CD14-positive monocyte (primary cell): ENCODE data around the gene STXBP5. TPM values are rescaled to one million over a fixed set of nuclear protein-coding genes. Genes with fewer than 3 reads are reported as not detected.

Experiments
- DNase-seq, 3 donors: peaks; one replicate each; pipeline ENCODE4 v3.0.0-alpha.2; 2011 to 2022
- H2AFZ ChIP-seq: 2 replicates; pipeline ENCODE4 v1.6.0; 2012; ENCODE audit warnings: mild to moderate bottlenecking, low read depth, low read length, inconsistent platforms; ENCODE audit not compliant: insufficient read depth, poor library complexity, severe bottlenecking
- H3K27ac ChIP-seq, 2 donors: 1 replicate in 1 of 2; 2 replicates in 1 of 2; pipeline ENCODE4 v1.5.1; 2012 to 2013; ENCODE audit warnings: low read length in 2 of 2, control low read depth in 1 of 2, inconsistent platforms in 1 of 2, low read depth in 1 of 2, mild to moderate bottlenecking in 1 of 2
- H3K27me3 ChIP-seq, 2 donors: one replicate each; pipeline versions ENCODE4 v1.6.0 to v1.6.1; 2011 to 2013; ENCODE audit warnings: low read length in 2 of 2; ENCODE audit not compliant: control insufficient read depth in 2 of 2, insufficient read depth in 2 of 2
- H3K36me3 ChIP-seq, 2 donors: replicated peaks in 1 of 2; 1 replicate in 1 of 2; 2 replicates in 1 of 2; pipeline versions ENCODE4 v1.5.1 to v1.6.1; 2012 to 2013; ENCODE audit warnings: low read length in 2 of 2, control low read depth in 1 of 2, inconsistent platforms in 1 of 2, mild to moderate bottlenecking in 1 of 2; ENCODE audit not compliant: insufficient read depth in 2 of 2, control insufficient read depth in 1 of 2
- H3K4me1 ChIP-seq, 2 donors: 1 replicate in 1 of 2; 2 replicates in 1 of 2; pipeline versions ENCODE4 v1.5.1 to v1.6.1; 2012 to 2013; ENCODE audit warnings: low read length in 2 of 2, control low read depth in 1 of 2, inconsistent platforms in 1 of 2, mild to moderate bottlenecking in 1 of 2, moderate library complexity in 1 of 2; ENCODE audit not compliant: insufficient read depth in 2 of 2, control insufficient read depth in 1 of 2
- H3K4me2 ChIP-seq: replicated peaks from 2 replicates; pipeline ENCODE3; 2012; ENCODE audit warnings: low read length, moderate library complexity, mild to moderate bottlenecking; ENCODE audit not compliant: poor library complexity, severe bottlenecking; ENCODE audit errors: extremely low read depth
- H3K4me3 ChIP-seq, 3 experiments: fragments of 200-600 bp in 1 of 3; sonication (generic) in 1 of 3; replicated peaks in 1 of 3; 1 replicate in 2 of 3; 2 replicates in 1 of 3; pipeline ENCODE4 v1.5.1; 2011 to 2013; ENCODE audit warnings: low read length in 3 of 3, mild to moderate bottlenecking in 3 of 3, control low read depth in 2 of 3, low read depth in 2 of 3, inconsistent platforms in 1 of 3, moderate library complexity in 1 of 3
- H3K79me2 ChIP-seq: 2 replicates; pipeline ENCODE4 v1.6.0; 2012; ENCODE audit warnings: mild to moderate bottlenecking, control low read depth, inconsistent platforms, low read length, moderate library complexity; ENCODE audit not compliant: insufficient read depth
- H3K9ac ChIP-seq: 2 replicates; pipeline ENCODE4 v1.6.0; 2017; ENCODE audit warnings: low read length, mild to moderate bottlenecking; ENCODE audit not compliant: insufficient read depth, poor library complexity, severe bottlenecking
- H3K9me3 ChIP-seq, 2 donors: replicated peaks in 1 of 2; 1 replicate in 1 of 2; 2 replicates in 1 of 2; pipeline versions ENCODE4 v1.5.1 to v1.6.1; 2012 to 2013; ENCODE audit warnings: low read length in 2 of 2, control low read depth in 1 of 2; ENCODE audit not compliant: control insufficient read depth in 1 of 2, insufficient read depth in 1 of 2
- H4K20me1 ChIP-seq: 2 replicates; pipeline ENCODE4 v1.6.0; 2012; ENCODE audit warnings: mild to moderate bottlenecking, low read length, control low read depth, moderate library complexity; ENCODE audit not compliant: insufficient read depth
- H3K27ac Mint-ChIP-seq, 7 donors: one replicate each; pipeline ENCODE4 v1.8.0; 2020; ENCODE audit warnings: mild to moderate bottlenecking in 7 of 7, mixed read lengths in 7 of 7, moderate library complexity in 6 of 7, inconsistent platforms in 2 of 7
- H3K27me3 Mint-ChIP-seq, 3 donors: one replicate each; pipeline ENCODE4 v1.8.0; 2021 to 2022; ENCODE audit warnings: low read depth in 3 of 3, mild to moderate bottlenecking in 3 of 3, mixed read lengths in 3 of 3, moderate library complexity in 3 of 3, inconsistent platforms in 1 of 3
- H3K36me3 Mint-ChIP-seq, 2 donors: one replicate each; pipeline ENCODE4 v1.8.0; 2020; ENCODE audit warnings: mixed read lengths in 2 of 2, inconsistent platforms in 1 of 2, mild to moderate bottlenecking in 1 of 2
- H3K4me1 Mint-ChIP-seq: one replicate; pipeline ENCODE4 v1.8.0; 2020; ENCODE audit warnings: mild to moderate bottlenecking, mixed read lengths
- H3K4me3 Mint-ChIP-seq, 2 donors: one replicate each; pipeline ENCODE4 v1.8.0; 2020; ENCODE audit warnings: mild to moderate bottlenecking in 2 of 2, mixed read lengths in 2 of 2, moderate library complexity in 1 of 2
- H3K9me3 Mint-ChIP-seq, 7 donors: one replicate each; pipeline ENCODE4 v1.8.0; 2020 to 2022; ENCODE audit warnings: mixed read lengths in 7 of 7, mild to moderate bottlenecking in 6 of 7, moderate library complexity in 6 of 7, inconsistent platforms in 2 of 7
- CTCF ChIP-seq: fragments of 200-600 bp; IDR thresholded peaks from one replicate; pipeline ENCODE4 v1.8.0; 2022; ENCODE audit warnings: antibody characterized with exemption, mild to moderate bottlenecking
- WGBS: methylation state at CpG from one replicate; pipeline ENCODE4 v1.1.5; 2013; ENCODE audit warnings: missing lambda C conversion rate; ENCODE audit not compliant: insufficient coverage; 5-methylcytosine and 5-hydroxymethylcytosine counted together
- intact Hi-C, 2 donors: fragments of 100-400 bp; cut with micrococcal nuclease; formaldehyde crosslinking; loops; one replicate each; pipeline versions ENCODE4 v1.15.0 to v1.15.1; 2023
- polyA plus RNA-seq, 3 donors: library from polyadenylated mRNA; depleted of rRNA in 1 of 3; unstranded in 2 of 3; stranded (reverse) in 1 of 3; fragments of 300-500 nt in 2 of 3; fragments of >200 nt in 1 of 3; fragmentation: Illumina TruSeq in 2 of 3; gene quantifications; 1 replicate in 2 of 3; 2 replicates in 1 of 3; pipeline ENCODE4 v1.2.3, GENCODE V29; 2012 to 2021

The STXBP5 gene
- polyA plus RNA-seq, 3 donors: 1.5 to 8.8 (median 2.0) TPM

- Mint-ChIP-seq H3K36me3 (no peaks in the 10 kb centered on the region), H3K4me1 (peaks cover 2% of the 10 kb centered on the region), H3K4me3 (no peak overlapping the region), H3K27me3 (peaks cover 0 to 3% (median 1%) of the 10 kb centered on the region in 3 donors), H3K27ac (peak overlapping the region in 1 of 7 donors; percentile 25), H3K9me3 (no peaks in the 10 kb centered on the region)
- H3K9me3 ChIP-seq: no peaks in the 10 kb centered on the region
- no peaks in the 10 kb centered on the region for H3K79me2 ChIP-seq
- no peak overlapping the region for H3K4me3 ChIP-seq
- H3K36me3 ChIP-seq: no peaks in the 10 kb centered on the region
- TF ChIP-seq CTCF: no peak
- intact Hi-C loops: no loop called here
- H3K27ac ChIP-seq: no peak overlapping the region
- H3K4me1 ChIP-seq: no peaks in the 10 kb centered on the region
- H3K4me2 ChIP-seq: no peak overlapping the region
- H2AFZ ChIP-seq: no peak overlapping the region
- H3K9ac ChIP-seq: no peak overlapping the region
- DNase-seq: no peak
- H3K27me3 ChIP-seq: no peaks in the 10 kb centered on the region
- H4K20me1 ChIP-seq: no peaks in the 10 kb centered on the region
Measured at GRCh38 chr6:147178355-147178754, 25.9 kb upstream of the STXBP5 start.

- no peak for DNase-seq
- no peaks in the 10 kb centered on the region for H3K79me2 ChIP-seq
- H3K4me3 Mint-ChIP-seq: no peak overlapping the region
- no peaks in the 10 kb centered on the region for H3K4me1 Mint-ChIP-seq
- WGBS: no CpG with 5 or more reads among the region's 3 CpGs
- H3K36me3 Mint-ChIP-seq: no peaks in the 10 kb centered on the region
- H2AFZ ChIP-seq: no peak overlapping the region
- no peaks in the 10 kb centered on the region for H4K20me1 ChIP-seq
- intact Hi-C loops: no loop called here
- no peaks in the 10 kb centered on the region for H3K36me3 ChIP-seq
- peaks cover 0 to 3% (median 1%) of the 10 kb centered on the region in 3 donors for H3K27me3 Mint-ChIP-seq
- no peak overlapping the region for H3K27ac Mint-ChIP-seq
- no peaks in the 10 kb centered on the region for H3K9me3 Mint-ChIP-seq
- TF ChIP-seq CTCF: no peak
- H3K9me3 ChIP-seq: no peaks in the 10 kb centered on the region
- H3K27ac ChIP-seq: no peak overlapping the region
- no peak overlapping the region for H3K4me3 ChIP-seq
- no peak overlapping the region for H3K4me2 ChIP-seq
- no peak overlapping the region for H3K9ac ChIP-seq
- no peaks in the 10 kb centered on the region for H3K4me1 ChIP-seq
- H3K27me3 ChIP-seq: no peaks in the 10 kb centered on the region
Measured at GRCh38 chr6:147179809-147180208, 24.4 kb upstream of the STXBP5 start.
